Neural crest cell (in vitro differentiated cells): ENCODE results near the gene PPP1R13B. TPM values are rescaled to one million over a fixed set of nuclear protein-coding genes. Genes with fewer than 3 reads are reported as not detected.
"Not testable (repeated sequence)": the region's sequence is repeated elsewhere in the genome, so short reads cannot be mapped to it uniquely, and the experiment has no call there.

Experiments used
- DNase-seq: peaks from one replicate; pipeline ENCODE4 v3.0.0; 2021; ENCODE audit warnings: low read depth, mixed read lengths, low spot score
- H3K27ac Mint-ChIP-seq: one replicate; pipeline ENCODE4 v1.8.0; 2021; ENCODE audit warnings: mild to moderate bottlenecking, mixed read lengths; ENCODE audit not compliant: unreplicated experiment
- H3K27me3 Mint-ChIP-seq: 2 replicates; pipeline ENCODE4 v1.8.0; 2021; ENCODE audit warnings: low read depth, mild to moderate bottlenecking, mixed read lengths
- H3K36me3 Mint-ChIP-seq: 2 replicates; pipeline ENCODE4 v1.8.0; 2021; ENCODE audit warnings: low read depth, mild to moderate bottlenecking, mixed read lengths
- H3K4me1 Mint-ChIP-seq: 2 replicates; pipeline ENCODE4 v1.8.0; 2021; ENCODE audit warnings: mixed read lengths
- H3K4me3 Mint-ChIP-seq: one replicate; pipeline ENCODE4 v1.8.0; 2021; ENCODE audit warnings: mild to moderate bottlenecking, mixed read lengths
- H3K9me3 Mint-ChIP-seq: 2 replicates; pipeline ENCODE4 v1.8.0; 2021; ENCODE audit warnings: mixed read lengths
- total RNA-seq: library from RNA; stranded (reverse); gene quantifications from 2 replicates; pipeline ENCODE4 v1.2.1, GENCODE V29; 2021
- TF ChIP-seq, protein P1 (sequence below): fragments of 200-600 bp; sonication (generic); conservative IDR thresholded peaks from 2 replicates; pipeline ENCODE4 v1.5.0; 2021; ENCODE audit warnings: antibody characterized with exemption, mild to moderate bottlenecking

The PPP1R13B gene
- total RNA-seq, 1 donor from 2014 or later, result 6.8 TPM

DNA sequence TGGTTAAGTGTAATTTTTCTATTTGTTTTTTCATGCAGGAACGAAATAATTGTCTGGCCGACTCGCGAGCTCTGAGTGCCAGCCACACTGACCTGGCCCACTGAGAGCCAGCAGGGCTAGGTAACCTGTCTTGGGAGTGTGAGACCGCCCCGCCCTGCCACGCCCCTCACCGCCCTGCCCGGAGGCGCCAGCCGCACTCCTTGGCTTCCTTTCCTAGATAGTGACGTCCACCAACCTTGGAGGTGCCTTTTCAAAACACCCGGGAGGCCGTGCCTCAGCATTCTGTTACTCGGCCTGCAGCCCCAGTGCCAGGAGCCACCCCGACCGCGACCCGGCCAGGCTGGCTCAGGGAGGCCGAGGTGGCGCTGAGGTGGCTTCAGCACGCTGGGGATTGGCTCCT, 153.9 kb downstream of the PPP1R13B start:
- Mint-ChIP-seq H3K4me3 (no peak overlapping the region), H3K36me3 (no peaks in the 10 kb centered on the region), H3K27ac (no peak overlapping the region), H3K27me3 (peaks cover 9% of the 10 kb centered on the region), H3K4me1 (peaks cover 22% of the 10 kb centered on the region), H3K9me3 (no peaks in the 10 kb centered on the region)
- TF ChIP-seq, protein P1, sequence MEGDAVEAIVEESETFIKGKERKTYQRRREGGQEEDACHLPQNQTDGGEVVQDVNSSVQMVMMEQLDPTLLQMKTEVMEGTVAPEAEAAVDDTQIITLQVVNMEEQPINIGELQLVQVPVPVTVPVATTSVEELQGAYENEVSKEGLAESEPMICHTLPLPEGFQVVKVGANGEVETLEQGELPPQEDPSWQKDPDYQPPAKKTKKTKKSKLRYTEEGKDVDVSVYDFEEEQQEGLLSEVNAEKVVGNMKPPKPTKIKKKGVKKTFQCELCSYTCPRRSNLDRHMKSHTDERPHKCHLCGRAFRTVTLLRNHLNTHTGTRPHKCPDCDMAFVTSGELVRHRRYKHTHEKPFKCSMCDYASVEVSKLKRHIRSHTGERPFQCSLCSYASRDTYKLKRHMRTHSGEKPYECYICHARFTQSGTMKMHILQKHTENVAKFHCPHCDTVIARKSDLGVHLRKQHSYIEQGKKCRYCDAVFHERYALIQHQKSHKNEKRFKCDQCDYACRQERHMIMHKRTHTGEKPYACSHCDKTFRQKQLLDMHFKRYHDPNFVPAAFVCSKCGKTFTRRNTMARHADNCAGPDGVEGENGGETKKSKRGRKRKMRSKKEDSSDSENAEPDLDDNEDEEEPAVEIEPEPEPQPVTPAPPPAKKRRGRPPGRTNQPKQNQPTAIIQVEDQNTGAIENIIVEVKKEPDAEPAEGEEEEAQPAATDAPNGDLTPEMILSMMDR, result no peak
- DNase-seq, result no peak

DNA sequence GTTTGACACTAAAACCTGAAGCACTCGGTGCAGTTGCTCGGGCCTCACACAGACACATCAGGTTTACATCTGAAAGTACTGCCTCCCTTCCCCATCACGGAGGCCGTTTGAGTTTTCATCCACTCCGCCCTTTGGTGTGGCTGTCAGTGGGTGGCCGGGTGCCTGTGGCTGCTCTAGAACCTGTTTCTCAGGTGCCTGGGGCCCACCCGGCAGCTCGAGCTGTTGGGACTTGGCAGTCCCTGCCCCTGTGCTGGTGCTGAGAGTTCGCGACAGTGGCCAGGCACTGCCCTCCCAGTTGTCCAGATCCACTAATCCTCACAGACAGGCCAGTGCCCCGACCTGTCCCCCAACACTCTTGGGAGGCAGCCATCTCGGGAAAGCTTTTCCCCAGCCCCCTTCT, 154.5 kb downstream of the PPP1R13B start:
- H3K9me3 Mint-ChIP-seq, result no peaks in the 10 kb centered on the region
- H3K36me3 Mint-ChIP-seq, result no peaks in the 10 kb centered on the region
- TF ChIP-seq, protein P1, result no peak
- peaks cover 9% of the 10 kb centered on the region for H3K27me3 Mint-ChIP-seq
- no peak for DNase-seq
- no peak overlapping the region for H3K27ac Mint-ChIP-seq
- H3K4me3 Mint-ChIP-seq, result no peak overlapping the region
- H3K4me1 Mint-ChIP-seq, result peaks cover 22% of the 10 kb centered on the region

DNA sequence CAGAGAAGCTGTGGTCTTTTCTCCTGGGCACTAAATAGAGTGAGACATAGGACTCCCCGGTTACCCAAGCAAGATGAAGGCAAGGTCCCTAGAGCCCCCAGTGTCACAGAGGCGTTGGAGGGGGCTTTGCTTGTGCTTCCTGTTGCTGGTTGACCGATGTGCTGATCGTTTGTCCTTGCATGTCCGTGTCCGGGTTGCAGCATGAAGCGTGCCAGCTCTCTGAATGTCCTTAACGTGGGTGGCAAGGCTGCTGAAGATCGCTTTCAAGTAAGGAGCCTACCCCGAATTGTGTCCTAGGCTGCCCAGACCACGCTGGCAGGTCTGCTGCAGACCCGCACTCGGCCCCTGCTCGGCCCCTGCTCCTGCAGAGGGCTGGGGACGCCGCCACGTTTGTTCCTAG, 155.2 kb downstream of the PPP1R13B start:
- peaks cover 20% of the 10 kb centered on the region for H3K4me1 Mint-ChIP-seq
- H3K9me3 Mint-ChIP-seq, result no peaks in the 10 kb centered on the region
- no peak for DNase-seq
- H3K36me3 Mint-ChIP-seq, result no peaks in the 10 kb centered on the region
- no peak overlapping the region for H3K4me3 Mint-ChIP-seq
- peaks cover 7% of the 10 kb centered on the region for H3K27me3 Mint-ChIP-seq
- TF ChIP-seq, protein P1, result no peak
- no peak overlapping the region for H3K27ac Mint-ChIP-seq

DNA sequence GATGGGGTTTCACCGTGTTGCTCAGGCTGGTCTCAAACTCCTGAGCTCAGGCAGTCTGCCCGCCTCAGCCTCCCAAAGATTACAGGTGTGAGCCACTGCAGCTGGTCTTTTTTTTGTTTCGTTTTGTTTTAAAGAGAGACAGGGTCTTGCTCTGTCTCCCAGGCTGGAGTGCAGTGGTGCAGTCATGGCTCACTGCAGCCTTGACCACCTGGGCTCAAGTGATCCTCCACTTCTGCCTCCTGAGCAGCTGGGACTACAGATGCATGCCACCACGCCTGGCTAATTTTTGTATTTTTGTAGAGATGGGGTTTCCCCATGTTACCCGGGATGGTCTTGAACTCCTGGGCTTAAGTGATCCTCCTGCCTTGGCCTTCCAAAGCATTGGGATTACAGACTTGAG, 155.7 kb downstream of the PPP1R13B start:
- not testable (repeated sequence) for DNase-seq, H3K4me3 Mint-ChIP-seq, H3K36me3 Mint-ChIP-seq, H3K27me3 Mint-ChIP-seq, H3K9me3 Mint-ChIP-seq, H3K27ac Mint-ChIP-seq
- H3K4me1 Mint-ChIP-seq, result peaks cover 15% of the 10 kb centered on the region

DNA sequence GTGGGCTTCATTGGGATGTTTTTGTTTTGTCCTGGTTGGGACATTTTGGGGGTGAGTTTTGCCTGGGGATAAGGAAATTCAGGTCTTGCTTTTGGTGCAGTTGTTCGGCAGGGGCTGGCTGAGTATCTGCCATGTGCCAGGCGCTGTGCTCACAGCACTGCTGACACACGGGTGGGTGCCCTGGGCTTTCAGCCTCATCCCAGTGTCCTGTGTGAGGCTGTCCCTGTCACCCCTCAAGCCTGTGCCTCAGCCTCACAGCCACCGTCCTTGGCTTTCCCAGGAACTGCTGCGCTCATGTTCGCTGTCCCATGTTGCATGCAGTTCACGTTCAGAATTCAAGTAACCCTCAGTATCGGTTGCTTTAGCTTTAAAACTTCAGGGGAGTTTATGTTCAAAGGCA, 157.0 kb downstream of the PPP1R13B start:
- TF ChIP-seq, protein P1, result no peak
- H3K36me3 Mint-ChIP-seq, result peaks cover 3% of the 10 kb centered on the region
- peaks cover 1% of the 10 kb centered on the region for H3K4me1 Mint-ChIP-seq
- peaks cover under 1% of the 10 kb centered on the region for H3K27me3 Mint-ChIP-seq
- no peaks in the 10 kb centered on the region for H3K9me3 Mint-ChIP-seq
- H3K4me3 Mint-ChIP-seq, result no peak overlapping the region
- no peak for DNase-seq
- H3K27ac Mint-ChIP-seq, result no peak overlapping the region

DNA sequence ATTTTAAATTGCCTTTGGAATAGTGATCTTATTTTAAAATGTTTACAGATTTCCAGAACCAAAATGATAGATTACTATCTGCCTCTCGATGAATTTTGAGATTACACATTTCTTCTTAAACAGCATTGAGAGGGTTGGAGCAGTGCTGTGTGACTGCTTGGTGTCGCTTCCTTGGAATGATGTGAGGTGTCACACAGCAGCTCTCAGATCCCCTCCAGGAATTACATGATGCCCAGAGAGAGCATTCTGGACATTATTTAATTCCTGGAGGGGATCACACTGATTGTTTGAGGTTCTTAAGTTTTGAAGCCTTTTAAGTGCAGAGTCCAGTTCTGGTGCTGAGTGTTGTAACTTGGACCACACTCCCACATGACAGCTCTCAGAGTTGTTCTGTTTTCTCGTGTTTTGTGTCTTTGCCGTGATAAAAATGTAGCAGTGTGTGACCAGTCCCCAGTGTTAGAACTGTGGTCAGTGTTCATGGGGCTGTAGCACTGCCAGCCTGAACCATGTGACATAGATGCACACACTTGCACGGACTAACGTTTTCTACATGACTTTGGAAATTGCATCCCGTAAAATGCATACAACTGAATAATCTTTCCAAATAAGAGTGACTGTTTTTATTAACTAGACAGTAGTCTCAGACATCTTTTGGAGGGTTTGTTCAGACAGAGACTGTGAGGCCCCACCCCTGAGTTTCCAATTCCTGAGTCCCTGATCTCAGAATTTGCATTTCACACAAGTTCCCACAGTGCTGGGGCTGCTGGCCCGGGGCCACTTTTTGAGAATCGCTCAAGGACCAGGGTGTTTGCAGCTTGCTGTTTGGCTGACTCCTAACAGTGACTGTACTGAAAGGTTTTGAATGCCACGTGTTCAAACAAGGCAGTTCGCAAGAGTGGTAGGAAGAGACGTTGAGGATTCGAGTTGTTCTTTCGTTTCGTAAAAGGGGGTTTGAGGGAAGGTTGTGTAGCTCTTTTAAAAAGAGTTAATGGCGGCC, 158.2 kb downstream of the PPP1R13B start:
- TF ChIP-seq, protein P1, result no peak
- H3K4me3 Mint-ChIP-seq, result no peak overlapping the region
- DNase-seq, result no peak
- H3K4me1 Mint-ChIP-seq, result no peaks in the 10 kb centered on the region
- no peaks in the 10 kb centered on the region for H3K27me3 Mint-ChIP-seq
- peaks cover 3% of the 10 kb centered on the region for H3K36me3 Mint-ChIP-seq
- no peak overlapping the region for H3K27ac Mint-ChIP-seq
- H3K9me3 Mint-ChIP-seq, result no peaks in the 10 kb centered on the region
